Esophagus muscularis mucosa (tissue), 4 donors: ENCODE results near the gene AGAP1. TPM values are rescaled to one million over a fixed set of nuclear protein-coding genes. Genes with fewer than 3 reads are reported as not detected.

Experiments
- DNase-seq: peaks from one replicate; pipeline ENCODE4 v3.0.0-alpha.2; 2017; ENCODE audit errors: extremely low spot score
- H3K27ac ChIP-seq, 4 donors: fragments of 200-600 bp; sonication (generic); replicated peaks in 1 of 4; 1 replicate in 3 of 4; 2 replicates in 1 of 4; pipeline ENCODE4 v1.5.1; 2016 to 2019; ENCODE audit warnings: mild to moderate bottlenecking in 1 of 4
- H3K27me3 ChIP-seq, 4 donors: fragments of 200-600 bp; sonication (generic); one replicate each; pipeline versions ENCODE4 v1.5.1 to v1.6.0; 2016 to 2019
- H3K36me3 ChIP-seq, 4 donors: fragments of 200-600 bp; sonication (generic); one replicate each; pipeline ENCODE4 v1.5.1; 2016 to 2019
- H3K4me1 ChIP-seq, 4 donors: fragments of 200-600 bp; sonication (generic); one replicate each; pipeline ENCODE4 v1.5.1; 2016 to 2019
- H3K4me3 ChIP-seq, 4 donors: fragments of 200-600 bp; sonication (generic); 1 replicate in 2 of 4; 2 replicates in 2 of 4; pipeline ENCODE4 v1.5.1; 2016 to 2019; ENCODE audit warnings: mild to moderate bottlenecking in 4 of 4, moderate library complexity in 1 of 4
- H3K9me3 ChIP-seq, 4 donors: fragments of 200-600 bp; sonication (generic); 1 replicate in 3 of 4; 2 replicates in 1 of 4; pipeline ENCODE4 v1.5.1; 2016 to 2019
- CTCF ChIP-seq, 3 experiments: fragments of 200-600 bp in 2 of 3; fragments of 450-650 bp in 1 of 3; sonication (generic) in 2 of 3; IDR thresholded peaks; one replicate each; pipeline ENCODE4 v1.5.1; 2017 to 2019; ENCODE audit warnings: antibody characterized with exemption in 3 of 3, mild to moderate bottlenecking in 2 of 3, moderate library complexity in 1 of 3
- EP300 ChIP-seq: sonication (generic); formaldehyde crosslinking; IDR thresholded peaks from one replicate; pipeline ENCODE4 v1.6.1; 2017; ENCODE audit warnings: antibody characterized with exemption
- POLR2A ChIP-seq: fragments of 450-650 bp; IDR thresholded peaks from one replicate; pipeline ENCODE4 v1.6.1; 2017; ENCODE audit warnings: antibody characterized with exemption, moderate library complexity, mild to moderate bottlenecking, low read depth
- POLR2AphosphoS5 ChIP-seq, 2 donors: sonication (generic); formaldehyde crosslinking; IDR thresholded peaks; one replicate each; pipeline ENCODE4 v1.6.1; 2017; ENCODE audit warnings: antibody characterized with exemption in 2 of 2
- WGBS: methylation state at CpG from one replicate; pipeline ENCODE4 v1.1.5; 2018; 5-methylcytosine and 5-hydroxymethylcytosine counted together
- intact Hi-C: fragments of 100-400 bp; cut with DNase I; formaldehyde crosslinking; loops from one replicate; pipeline ENCODE4 v1.15.1; 2023
- total RNA-seq, 4 donors: library from RNA; depleted of rRNA; stranded (reverse); fragments of >200 nt; gene quantifications; one replicate each; pipeline versions ENCODE4 v1.1.0 to v1.2.1, GENCODE V29; 2016

Gene AGAP1
- total RNA-seq, 4 donors from 2014 or later = 37.9 to 62.4 (median 47.2) TPM

- Histone ChIP-seq H3K4me1 (no peaks in the 10 kb centered on the region), H3K27me3 (no peaks in the 10 kb centered on the region), H3K4me3 (no peak overlapping the region), H3K36me3 (peaks cover 0 to 54% (median 12%) of the 10 kb centered on the region in 4 donors), H3K27ac (no peak overlapping the region), H3K9me3 (no peaks in the 10 kb centered on the region)
- intact Hi-C loops = no loop called here
- TF ChIP-seq POLR2AphosphoS5 (IDR thresholded peaks at IDR 0.05) = no peak
- no peak for TF ChIP-seq POLR2A
- TF ChIP-seq CTCF (IDR thresholded peaks at IDR 0.05) = no peak
- no peak for TF ChIP-seq EP300
- WGBS = 78% methylated on average over 5 of the region's 5 CpGs
- no peak for DNase-seq
Observed at GRCh38 chr2:235889302-235889630, 395.4 kb downstream of the AGAP1 start.

GRCh38 chr2:235893129-235893698 lies 399.4 kb downstream of the AGAP1 start:
- H3K9me3 ChIP-seq = no peaks in the 10 kb centered on the region
- 93% methylated on average over 14 of the region's 27 CpGs for WGBS
- DNase-seq = no peak
- no peak overlapping the region for H3K27ac ChIP-seq
- no peaks in the 10 kb centered on the region for H3K27me3 ChIP-seq
- no peak for TF ChIP-seq CTCF (IDR thresholded peaks at IDR 0.05)
- no peak for TF ChIP-seq EP300
- no peak for TF ChIP-seq POLR2AphosphoS5 (IDR thresholded peaks at IDR 0.05)
- no peak for TF ChIP-seq POLR2A
- intact Hi-C loops = no loop called here
- H3K4me3 ChIP-seq = no peak overlapping the region
- H3K4me1 ChIP-seq = no peaks in the 10 kb centered on the region
- peaks cover 0 to 42% (median 13%) of the 10 kb centered on the region in 4 donors for H3K36me3 ChIP-seq

DNA sequence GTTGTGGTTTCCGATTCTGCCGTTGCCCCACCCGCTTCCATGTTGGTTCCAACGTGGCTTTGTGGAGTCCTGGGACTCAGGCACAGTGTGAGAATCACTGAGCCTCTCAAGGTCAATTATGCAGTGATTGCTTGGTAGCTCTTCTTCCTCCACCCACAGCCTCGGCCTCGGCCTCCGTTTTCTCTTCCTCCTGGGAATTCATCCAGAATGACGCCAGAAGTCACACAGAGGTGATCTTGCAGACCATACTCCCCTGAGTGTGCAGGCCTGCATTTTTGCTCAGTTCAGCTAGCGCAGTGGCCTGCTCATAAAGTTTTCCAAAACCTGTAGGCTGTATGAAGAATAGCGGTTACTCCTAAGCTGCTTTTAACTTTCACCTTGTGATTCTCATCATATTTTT lies 401.0 kb downstream of the AGAP1 start:
- WGBS = 86% methylated on average over 10 of the region's 10 CpGs
- no peak for DNase-seq
- TF ChIP-seq POLR2A = no peak
- TF ChIP-seq EP300 = no peak
- TF ChIP-seq CTCF (IDR thresholded peaks at IDR 0.05) = no peak
- no peak for TF ChIP-seq POLR2AphosphoS5 (IDR thresholded peaks at IDR 0.05)
- H3K4me3 ChIP-seq = no peak overlapping the region
- H3K27me3 ChIP-seq = no peaks in the 10 kb centered on the region
- H3K4me1 ChIP-seq = no peaks in the 10 kb centered on the region
- intact Hi-C loops = no loop called here
- peaks cover 0 to 36% (median 13%) of the 10 kb centered on the region in 4 donors for H3K36me3 ChIP-seq
- no peak overlapping the region for H3K27ac ChIP-seq
- H3K9me3 ChIP-seq = no peaks in the 10 kb centered on the region

GRCh38 chr2:235896061-235896460 lies 402.2 kb downstream of the AGAP1 start:
- Histone ChIP-seq H3K27ac (no peak overlapping the region), H3K4me1 (no peaks in the 10 kb centered on the region), H3K36me3 (peaks cover 0 to 36% (median 13%) of the 10 kb centered on the region in 4 donors), H3K4me3 (no peak overlapping the region), H3K27me3 (no peaks in the 10 kb centered on the region), H3K9me3 (no peaks in the 10 kb centered on the region)
- no peak for DNase-seq
- TF ChIP-seq POLR2A = no peak
- TF ChIP-seq POLR2AphosphoS5 (IDR thresholded peaks at IDR 0.05) = no peak
- TF ChIP-seq CTCF (IDR thresholded peaks at IDR 0.05) = no peak
- no peak for TF ChIP-seq EP300
- intact Hi-C loops = no loop called here
- 90% methylated on average over 2 of the region's 2 CpGs for WGBS

GRCh38 chr2:235897992-235898391 lies 404.1 kb downstream of the AGAP1 start:
- H3K27ac ChIP-seq = no peak overlapping the region
- 86% methylated on average over 8 of the region's 8 CpGs for WGBS
- peaks cover 0 to 28% (median 13%) of the 10 kb centered on the region in 4 donors for H3K36me3 ChIP-seq
- no peak for DNase-seq
- H3K27me3 ChIP-seq = no peaks in the 10 kb centered on the region
- intact Hi-C loops = no loop called here
- H3K4me3 ChIP-seq = no peak overlapping the region
- TF ChIP-seq CTCF (IDR thresholded peaks at IDR 0.05) = no peak
- no peak for TF ChIP-seq EP300
- no peak for TF ChIP-seq POLR2A
- no peaks in the 10 kb centered on the region for H3K4me1 ChIP-seq
- H3K9me3 ChIP-seq = no peaks in the 10 kb centered on the region
